Right ventricle myocardium superior (tissue), 1 donor: Measurements from ENCODE around the gene CFAP74. TPM values are rescaled to one million over a fixed set of nuclear protein-coding genes. Genes with fewer than 3 reads are reported as not detected.
"Not testable (repeated sequence)": the region's sequence is repeated elsewhere in the genome, so short reads cannot be mapped to it uniquely, and the experiment has no call there.

Source experiments
- ATAC-seq: fragments of 200-7000 bp; cut with Tn5 transposase; one replicate; pipeline ENCODE4 v1.9.1; 2020; ENCODE audit warnings: mild to moderate bottlenecking; ENCODE audit not compliant: poor library complexity
- DNase-seq: peaks from one replicate; pipeline ENCODE4 v3.0.0-alpha.2; 2020
- intact Hi-C: fragments of 100-400 bp; cut with DNase I; formaldehyde crosslinking; loops from one replicate; pipeline ENCODE4 v1.11.2; 2022
- total RNA-seq: library from RNA; stranded (reverse); fragmentation: NEBNext Ultra II Directional; extraction: Animal tissue kit (Norgen Biotek cat#: 25700); gene quantifications from one replicate; pipeline ENCODE4 v1.2.1, GENCODE V29; 2021
- donor health status: DM: no; HTN: yes; CAD: no; lungs with severe emphysema.

Gene CFAP74
- total RNA-seq, 1 donor from 2014 or later: not detected

DNA sequence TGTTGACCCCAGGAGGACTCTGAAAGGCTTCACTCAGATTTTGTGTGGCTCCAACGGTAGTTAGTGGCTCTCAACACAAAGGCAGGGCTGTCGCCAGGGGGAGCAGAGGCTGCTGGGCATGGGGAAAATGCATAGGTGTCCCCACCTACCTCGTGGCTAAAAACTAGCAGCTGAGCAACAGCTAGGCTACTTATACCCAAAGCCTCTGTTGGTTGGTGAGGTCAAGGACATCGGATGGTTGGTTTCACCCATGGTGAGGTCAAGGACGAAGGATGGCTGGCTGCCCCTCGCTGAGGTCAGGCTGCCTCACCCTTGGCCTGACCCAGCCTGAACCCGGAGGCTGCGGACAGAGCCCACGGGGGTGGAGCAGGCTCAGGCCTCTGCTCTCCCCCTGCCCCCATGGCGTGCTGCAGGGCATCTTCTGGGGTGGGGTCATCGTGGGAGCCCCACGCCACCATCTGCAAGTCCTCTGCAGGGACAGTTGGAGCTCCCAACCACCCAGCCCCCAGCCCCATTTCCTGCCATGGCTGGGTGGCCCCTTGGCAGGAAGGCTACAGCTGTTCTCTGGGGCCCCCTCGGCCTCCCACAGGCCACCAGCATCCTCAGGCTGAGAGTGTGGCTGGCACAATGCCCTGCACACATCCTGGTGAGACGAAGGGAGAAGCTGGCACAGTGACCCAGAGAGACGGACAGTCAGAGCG, 104.2 kb downstream of the CFAP74 start:
- DNase-seq (no peak), ATAC-seq (no peak)
- intact Hi-C loops: no loop called here

DNA sequence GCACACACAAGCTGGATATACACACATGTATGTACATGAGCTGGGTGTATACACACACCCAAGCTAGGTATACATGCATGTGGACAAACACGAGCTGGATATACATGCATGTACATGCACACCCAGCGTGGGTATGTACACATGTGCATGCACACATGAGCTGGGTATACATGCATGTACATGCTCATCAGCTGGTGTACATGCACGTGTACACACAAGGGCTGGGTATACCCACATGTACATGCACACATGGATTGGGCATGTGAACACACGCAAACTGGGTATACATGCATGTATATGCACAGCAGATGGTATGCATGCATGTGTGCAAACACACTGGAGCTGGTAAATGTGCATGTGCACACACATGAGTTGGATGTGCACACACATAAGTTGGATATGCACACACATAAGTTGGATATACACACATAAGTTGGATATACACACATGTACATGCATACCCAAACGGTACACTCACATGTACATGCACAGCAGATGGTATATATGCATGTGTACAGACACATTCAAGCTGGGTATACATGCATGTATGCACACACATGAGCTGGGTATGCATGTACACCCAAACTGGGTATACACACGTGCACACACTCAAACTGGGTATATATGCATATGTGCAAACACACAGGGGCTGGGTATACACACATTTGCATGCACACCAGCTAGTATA, 105.2 kb downstream of the CFAP74 start:
- ATAC-seq (no peak), DNase-seq (no peak)
- intact Hi-C loops: no loop called here

DNA sequence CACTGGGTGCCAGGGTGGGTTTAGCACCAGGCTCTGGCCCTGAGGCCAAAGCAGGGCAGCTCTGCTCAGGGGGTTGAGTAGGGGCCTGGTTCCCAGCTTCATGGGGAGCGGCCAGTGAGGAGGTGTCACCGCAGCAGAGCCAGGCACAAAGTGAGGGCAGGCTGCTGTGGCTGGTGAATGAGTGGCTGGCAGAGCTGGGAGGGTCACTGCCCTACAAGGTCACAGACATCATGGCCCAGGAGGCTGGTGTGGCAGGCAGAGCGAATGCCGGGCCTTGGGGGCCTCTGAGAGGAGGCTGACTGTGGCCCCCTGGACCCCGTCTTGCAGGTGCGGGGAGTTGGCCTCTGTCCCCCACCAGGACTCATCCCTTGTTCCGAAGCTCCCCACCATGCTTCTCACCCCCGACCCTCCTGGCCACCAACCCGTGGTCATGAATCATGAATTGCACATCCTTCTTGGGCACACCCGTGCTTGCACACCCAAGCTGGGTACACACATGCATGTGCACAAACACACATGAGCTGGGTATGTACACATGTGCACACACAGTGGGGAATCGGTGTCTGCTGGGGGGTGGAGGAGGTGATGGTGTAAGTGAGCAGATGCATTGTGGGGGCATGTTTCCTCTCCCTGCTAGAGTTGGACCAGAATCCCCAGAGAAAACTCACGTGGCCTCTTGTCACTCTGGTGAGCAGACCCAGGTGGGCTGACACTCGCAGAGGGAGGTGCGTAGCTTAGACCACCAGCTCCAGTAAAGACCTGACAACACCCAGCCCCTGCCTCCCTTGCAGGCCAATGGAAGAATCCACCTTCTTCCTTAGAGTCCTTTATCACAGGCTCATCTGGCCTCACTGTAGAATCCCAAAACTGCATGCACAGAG, 107.9 kb downstream of the CFAP74 start:
- DNase-seq: no peak
- no peak for ATAC-seq
- intact Hi-C loops: no loop called here

DNA sequence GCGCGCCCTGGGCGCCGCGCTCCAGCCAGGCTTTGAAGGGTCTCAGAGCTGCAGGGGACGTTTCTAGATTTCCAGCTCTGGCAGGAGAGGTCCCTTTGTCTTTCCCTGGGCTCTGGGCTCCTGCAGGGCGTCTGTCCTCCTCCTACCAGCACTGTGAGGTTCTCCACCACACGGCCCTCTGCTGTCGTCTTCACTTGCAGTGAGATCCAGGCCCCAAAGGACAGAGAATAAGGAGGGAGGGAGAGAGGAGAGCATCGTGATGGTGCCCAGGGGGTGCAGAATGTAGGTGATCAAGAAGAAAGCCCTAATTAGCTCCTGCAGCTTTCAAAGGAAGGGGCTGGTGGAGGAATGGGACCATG, 108.5 kb downstream of the CFAP74 start:
- DNase-seq (no peak), ATAC-seq (no peak)
- intact Hi-C loops: no loop called here

DNA sequence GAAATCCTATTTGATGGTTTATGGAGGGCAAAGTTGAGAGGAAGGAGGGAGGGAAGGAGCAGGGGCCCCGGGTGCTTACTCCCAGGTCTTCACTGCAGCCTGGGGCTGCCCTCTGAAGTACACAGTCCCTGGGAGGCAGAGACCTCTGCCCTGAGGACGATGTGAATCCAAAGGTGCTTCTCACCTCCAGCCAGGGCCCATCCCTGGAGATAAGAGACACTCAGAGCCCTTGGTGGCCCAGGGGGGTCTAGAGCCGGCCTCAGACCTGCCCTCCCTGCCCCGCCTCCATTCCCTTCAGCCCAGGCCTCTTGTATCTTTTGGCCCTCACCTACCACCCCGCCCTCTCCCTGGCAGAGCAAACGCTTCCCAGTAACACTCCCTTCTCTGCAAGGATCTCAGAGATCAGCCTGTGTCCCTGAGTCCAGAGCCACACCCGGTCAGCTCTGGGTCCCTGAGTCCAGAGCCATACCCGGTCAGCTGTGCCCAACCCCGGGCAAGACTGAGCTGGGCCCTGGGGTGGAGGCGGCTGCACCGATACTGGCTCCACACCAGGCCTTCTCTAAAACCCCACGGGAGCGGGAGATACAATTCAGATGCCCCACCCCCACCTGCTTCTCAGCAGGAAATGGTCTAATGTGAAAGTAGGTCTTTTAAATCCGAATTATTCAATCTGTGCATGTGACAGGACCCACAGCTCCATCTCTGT, 109.1 kb downstream of the CFAP74 start:
- intact Hi-C loops: no loop called here
- DNase-seq (peak; percentile 74), ATAC-seq (peak; percentile 33)

DNA sequence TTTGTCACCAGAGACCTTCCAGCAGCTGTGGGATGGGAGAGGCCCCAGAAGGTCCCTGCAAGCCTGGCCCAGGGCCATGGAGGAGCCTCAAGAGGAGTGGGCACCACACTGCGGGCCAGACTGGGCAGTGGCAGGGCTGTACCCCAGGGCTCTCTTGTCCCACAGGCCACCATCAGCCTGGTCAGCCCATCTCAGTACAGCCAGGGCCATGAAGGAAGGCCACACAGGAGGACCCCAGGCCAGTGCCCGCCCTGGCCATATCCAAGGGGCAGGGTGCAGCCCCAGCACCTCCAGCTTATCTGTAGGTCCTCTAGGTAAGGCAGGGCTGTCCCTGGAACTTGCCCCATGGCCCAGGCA, 109.6 kb downstream of the CFAP74 start:
- DNase-seq (no peak), ATAC-seq (no peak)
- intact Hi-C loops: no loop called here

DNA sequence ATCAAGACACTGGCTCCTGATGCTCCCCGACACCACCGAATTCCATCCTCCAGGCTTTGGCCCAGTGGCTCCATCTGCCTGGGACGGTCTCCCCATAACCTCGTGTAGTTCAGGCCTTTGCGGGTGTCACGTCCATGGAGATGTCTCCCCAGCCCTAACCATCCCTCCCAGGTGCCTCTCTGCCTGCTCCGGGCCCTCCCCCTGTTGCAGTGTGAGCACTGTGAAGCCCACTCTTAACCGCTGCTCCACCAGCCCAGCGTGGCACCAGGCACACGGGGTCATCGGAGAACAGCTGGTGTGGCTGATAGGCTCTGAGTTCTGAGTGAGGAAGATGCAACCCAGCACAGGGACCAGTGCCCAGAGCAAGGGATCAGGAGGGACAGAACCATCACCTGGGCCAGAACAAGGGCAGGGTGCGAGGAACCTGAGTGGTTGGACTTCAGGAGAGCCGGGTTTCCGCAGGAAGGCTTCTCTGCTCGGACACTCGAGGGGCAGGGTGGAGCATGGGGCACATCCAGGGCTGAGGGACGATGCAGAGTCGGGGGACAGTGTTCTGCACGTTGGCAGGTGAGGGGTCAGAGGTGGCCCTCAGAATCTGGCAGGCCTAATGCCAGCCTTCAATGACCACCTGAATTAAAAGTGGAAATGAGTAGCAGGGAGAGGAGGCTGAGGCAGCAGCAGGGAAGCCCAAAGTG, 110.1 kb downstream of the CFAP74 start:
- ATAC-seq: no peak
- intact Hi-C loops: no loop called here
- no peak for DNase-seq

DNA sequence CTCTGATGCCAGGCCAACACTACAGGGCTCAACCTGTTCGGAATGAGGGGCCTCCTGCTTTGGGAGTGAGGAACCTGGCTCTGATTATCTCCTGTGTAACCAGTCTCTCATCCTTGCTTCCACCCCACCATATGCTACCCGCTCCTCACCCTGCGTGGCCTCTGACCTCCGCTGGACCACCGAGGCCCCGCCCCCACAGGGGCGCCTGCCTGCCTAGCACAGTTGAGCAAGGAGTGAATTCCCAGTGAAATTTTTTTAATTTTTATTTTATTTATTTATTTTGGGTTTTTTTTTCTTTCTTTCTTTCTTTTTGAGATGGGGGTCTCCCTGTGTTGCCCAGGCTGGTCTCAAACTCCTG, 110.8 kb downstream of the CFAP74 start:
- no peak for ATAC-seq
- no peak for DNase-seq
- intact Hi-C loops: no loop called here

DNA sequence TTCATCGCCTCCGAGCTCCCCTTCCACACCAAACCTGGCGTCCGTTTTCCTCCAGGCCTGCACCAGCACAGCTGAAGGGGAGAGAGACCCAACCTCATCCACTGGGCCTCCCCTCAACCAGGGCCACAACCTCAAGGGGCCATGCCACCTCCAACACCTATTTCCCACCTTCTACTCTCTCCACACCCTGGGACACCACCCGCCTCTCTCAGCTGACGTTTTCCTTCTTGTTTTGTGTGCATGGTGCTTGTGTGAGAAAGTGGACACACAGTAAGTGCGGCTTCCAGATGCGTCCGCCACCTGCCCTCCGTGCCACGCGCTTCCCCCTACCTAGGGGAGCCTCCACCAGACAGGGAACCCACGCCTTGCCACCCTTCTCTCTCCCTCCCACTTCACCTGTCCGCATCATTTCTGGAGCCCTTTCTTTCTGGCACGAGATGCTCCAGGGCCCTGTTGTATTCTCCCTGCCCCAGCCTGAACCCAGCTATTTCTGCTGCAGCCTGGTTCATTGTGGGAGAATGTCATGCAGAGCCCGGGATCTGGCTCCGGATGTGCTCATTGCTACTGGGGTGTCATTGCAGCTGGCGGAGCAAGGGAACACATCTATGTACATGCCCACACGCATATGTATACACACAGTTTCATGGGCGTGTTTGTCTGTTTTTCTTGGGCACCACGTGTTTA, 111.4 kb downstream of the CFAP74 start:
- no peak for ATAC-seq
- no peak for DNase-seq
- intact Hi-C loops: no loop called here

DNA sequence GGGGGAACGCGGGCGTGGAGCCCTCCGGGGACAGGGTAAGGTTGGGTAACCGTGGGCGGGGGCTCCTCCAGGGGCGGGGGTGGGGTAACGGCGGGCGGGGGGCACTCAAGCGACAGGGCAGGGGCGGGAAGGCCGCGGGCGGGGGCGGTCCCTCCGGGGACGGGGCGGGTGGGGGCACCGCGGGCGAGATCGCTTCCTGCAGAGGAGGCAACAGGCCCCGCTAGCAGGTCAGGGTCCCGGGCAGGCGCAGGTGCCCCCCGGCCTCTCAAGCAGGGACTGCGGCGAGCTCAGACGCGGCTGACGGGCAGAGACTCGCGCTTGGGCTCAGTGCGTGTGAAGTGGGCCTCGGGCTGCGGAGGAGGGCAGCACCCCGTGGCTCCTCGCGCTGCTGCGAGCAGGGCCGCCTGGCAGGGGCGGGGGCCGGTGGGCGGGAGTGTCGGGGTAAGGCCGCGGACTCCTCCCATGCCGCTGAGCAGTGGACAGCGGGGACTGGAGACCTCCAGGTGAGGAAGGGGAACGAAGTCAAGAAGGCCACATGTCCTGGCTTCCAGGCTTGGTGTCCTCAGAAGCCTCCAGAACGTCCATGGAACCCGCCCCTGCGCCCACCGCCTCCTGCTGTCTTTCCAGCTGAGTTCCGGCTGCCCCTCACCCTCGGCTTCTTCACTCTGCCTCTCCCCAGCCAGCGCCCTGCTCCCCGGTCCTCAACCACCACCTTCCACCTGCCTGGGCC, 112.1 kb downstream of the CFAP74 start:
- ATAC-seq (peak; percentile 70), DNase-seq (peak; percentile 83)
- intact Hi-C loops: no loop called here

DNA sequence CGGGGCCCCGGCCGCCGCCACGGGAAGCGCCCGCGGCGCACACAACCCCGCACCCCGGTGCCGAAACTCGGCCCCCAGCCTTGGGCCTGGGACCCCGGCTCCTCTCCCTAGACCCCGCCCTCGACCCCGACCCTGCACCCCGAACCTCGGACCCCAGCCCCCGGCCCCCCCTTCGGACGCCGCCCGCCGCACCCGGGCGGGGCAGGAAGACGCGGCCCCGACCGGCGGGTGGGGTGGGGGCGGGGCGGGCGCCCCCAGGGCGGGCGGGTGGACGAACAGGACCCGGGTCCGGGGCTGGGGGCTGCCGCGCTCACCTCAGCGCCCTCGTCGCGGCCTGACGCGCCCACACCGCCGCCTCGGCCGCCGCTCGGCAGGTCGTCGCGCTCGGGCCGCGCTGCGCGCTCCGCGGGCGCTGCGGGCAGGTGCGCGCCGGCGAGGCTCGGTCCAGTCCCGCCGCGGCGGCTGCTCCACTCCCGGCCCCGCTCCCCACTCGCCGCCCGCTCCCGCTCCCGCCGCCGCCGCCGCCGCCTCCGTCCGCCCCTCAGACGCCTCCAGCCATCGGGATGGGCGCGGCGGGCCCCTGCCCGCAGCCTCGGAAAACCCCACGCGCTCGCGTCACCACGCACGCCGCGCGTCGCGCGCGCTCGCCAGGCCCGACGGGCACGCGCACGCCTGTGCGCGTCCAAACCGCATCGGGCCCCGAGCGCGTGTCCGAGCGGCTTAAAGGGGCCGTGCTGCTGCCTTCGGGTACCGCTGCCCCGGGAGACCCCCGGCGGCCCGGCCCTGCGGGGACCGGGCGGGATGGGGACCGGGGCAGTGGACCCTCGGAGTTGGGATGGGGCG, 112.9 kb downstream of the CFAP74 start, which contains the start of gene GNB1:
Gene GNB1 (minus strand): TSS at position 582 of the 843 bp plus-strand sequence. CDS start 65,634 bp downstream, outside the sequence.
- ATAC-seq (peak; percentile 91), DNase-seq (peak; percentile 94)
- intact Hi-C loops: no loop called here

DNA sequence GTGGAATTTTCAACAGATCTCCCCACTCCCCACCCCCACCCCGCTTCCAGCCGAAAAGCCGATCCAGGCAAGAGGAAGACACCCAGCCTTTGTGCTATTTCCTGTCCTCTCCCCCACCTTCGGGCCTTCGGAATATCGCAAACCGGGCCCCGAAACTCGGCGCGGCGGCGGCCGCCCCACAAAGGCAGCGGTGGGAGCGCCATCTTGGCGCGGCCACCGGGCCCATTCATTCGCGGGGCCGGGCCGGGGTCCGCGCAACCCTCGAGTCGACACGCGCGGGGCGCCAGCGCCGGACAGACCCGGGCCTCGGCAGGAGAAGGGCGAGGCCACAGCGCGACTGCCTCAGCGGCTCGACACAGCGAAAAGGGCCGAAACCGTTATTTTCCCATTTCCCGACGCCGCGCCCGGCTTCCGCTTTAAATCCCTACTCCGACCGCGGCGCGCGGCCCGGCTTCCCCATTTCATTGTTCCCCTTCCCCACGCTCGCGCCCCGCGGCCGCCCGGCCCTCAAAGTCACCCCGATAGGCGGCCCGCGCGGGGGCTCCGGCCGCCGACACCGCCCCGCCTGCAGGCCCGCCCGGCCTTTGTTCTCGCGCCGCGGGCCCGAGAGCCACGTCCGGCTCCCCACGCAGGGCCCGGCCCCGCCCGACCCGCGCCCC, 113.6 kb downstream of the CFAP74 start:
- ATAC-seq (peak; percentile 1), DNase-seq (peak; percentile 89)
- intact Hi-C loops: no loop called here

DNA sequence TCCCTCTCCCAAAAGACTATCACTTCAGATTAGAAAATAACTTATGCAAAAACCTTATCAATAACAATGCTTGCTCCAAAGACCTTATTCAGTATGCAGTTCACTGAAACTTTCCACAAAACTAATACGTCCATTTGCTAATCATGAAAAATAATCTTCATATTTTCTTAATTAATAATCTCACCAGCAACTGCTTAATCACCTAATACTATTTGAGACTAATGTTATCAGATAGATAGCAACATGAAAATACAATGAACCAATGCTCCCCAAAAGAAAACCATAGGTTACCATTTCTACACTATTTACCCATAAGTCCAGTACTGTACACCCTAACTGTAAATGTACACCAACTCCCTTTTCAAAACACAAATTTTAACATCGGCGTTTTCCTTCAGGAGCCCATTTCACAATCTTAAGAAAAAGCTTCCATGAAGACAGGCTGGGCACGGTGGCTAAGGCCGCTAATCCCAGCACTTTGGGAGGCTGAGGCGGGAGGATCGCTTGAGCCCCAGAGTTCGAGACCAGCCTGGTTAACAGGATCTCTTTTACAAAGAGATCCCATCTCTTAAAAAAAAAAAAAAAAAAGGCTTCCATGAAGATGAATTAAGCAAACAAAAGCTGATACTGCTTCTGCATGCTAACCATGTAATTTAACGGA, 114.4 kb downstream of the CFAP74 start:
- DNase-seq (no peak), ATAC-seq (no peak)
- intact Hi-C loops: no loop called here

DNA sequence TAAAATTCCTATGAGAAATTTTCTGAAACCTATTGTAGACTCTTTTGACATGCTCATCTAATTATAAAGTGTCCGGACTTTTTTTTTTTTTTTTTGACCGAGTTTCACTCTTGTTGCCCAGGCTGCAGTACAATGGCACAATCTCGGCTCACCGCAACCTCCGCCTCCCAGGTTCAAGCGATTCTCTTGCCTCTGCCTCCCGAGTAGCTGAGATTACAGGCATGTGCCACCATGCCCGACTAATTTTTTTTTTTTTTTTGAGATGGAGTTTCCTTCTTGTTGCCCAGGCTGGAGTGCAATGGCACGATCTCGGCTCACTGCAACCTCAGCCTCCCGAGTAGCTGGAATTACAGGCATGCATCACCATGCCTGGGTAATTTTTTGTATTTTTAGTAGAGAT, 119.7 kb downstream of the CFAP74 start:
- ATAC-seq, DNase-seq, intact Hi-C loops: not testable (repeated sequence)

DNA sequence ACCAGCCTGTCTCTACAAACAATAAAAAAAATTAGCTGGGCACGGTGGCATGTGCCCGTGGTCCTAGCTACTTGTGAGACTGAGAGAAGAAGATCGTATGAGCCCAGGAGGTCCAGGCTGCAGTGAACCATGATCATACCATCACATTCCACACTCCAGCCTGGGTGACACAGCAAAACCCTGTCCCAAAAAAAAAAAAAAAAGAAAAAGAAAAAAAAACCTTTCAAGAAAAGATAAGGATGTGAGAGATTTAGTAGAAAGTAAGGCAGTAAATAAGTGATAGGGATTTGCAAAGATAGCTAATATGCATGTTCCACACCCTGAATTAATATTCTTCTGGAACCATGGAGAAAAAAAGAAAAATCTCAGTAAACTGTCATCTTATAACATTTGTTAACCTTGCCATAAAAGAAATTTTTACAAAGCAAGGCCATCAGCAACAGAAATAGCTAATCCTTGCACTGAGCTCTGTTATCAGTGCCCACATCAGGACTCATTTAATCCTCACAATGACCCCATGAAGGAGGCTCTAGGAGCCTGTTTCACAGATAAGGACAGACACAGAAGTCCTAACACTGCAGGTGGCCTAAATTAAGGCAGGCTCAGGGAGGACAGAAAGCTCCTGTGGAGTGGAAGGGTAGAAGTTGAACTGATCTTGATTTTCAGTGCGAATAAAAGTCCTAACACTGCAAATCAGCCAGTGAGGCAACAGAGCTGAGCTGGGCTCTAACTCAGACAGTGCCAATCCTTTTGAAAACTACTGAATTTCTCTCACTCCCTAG, 120.3 kb downstream of the CFAP74 start:
- ATAC-seq: peak; percentile 23
- DNase-seq: no peak
- intact Hi-C loops: no loop called here
